GM12878 (cell line): ENCODE results near the gene C4BPB. TPM values are rescaled to one million over a fixed set of nuclear protein-coding genes. Genes with fewer than 3 reads are reported as not detected.

ENCODE experiments used
- ATAC-seq: fragments of 200-7000 bp; cut with Tn5 transposase; 3 replicates; pipeline ENCODE4 v1.9.1; 2020; ENCODE audit warnings: mild to moderate bottlenecking, moderate library complexity
- BruUV-seq: library from RNA; stranded (reverse); fragments of 400-500 nt; replicated peaks from 2 replicates; lab custom pipeline; 2021; lab: Mats Ljungman, UMichigan
- CTCF ChIA-PET: fragments of 300-600 bp; sonication (Branson Sonifier 250); formaldehyde crosslinking; extraction: SDS; loops from one replicate; lab custom pipeline; 2021; ENCODE audit warnings: inconsistent platforms; lab: Yijun Ruan, JAX
- POLR2A ChIA-PET: fragments of 350-600 bp; formaldehyde crosslinking; extraction: SDS; loops from one replicate; lab custom pipeline; 2021; ENCODE audit warnings: inconsistent platforms; lab: Charles Lee
- RAD21 ChIA-PET: fragments of 300-600 bp; sonication (Branson Sonifier 250); formaldehyde crosslinking; loops from one replicate; lab custom pipeline; 2023; ENCODE audit warnings: antibody characterized with exemption; ENCODE audit not compliant: unreplicated experiment; lab: Charles Lee
- SMC1A ChIA-PET: fragments of 300-600 bp; sonication (Branson Sonifier 250); formaldehyde crosslinking; loops from one replicate; lab custom pipeline; 2023; ENCODE audit not compliant: unreplicated experiment, uncharacterized antibody; lab: Charles Lee
- DNase-seq: peaks from one replicate; pipeline ENCODE4 v3.0.0-alpha.2; 2011; ENCODE audit warnings: low read depth, low spot score
- FAIRE-seq: peaks from 3 replicates; lab custom pipeline; 2011; peaks lifted over from hg19 to GRCh38; lab: Jason Lieb, UNC
- H2AFZ ChIP-seq: 2 replicates; pipeline ENCODE4 v1.6.0; 2011; ENCODE audit warnings: low read depth, low read length, control low read depth; ENCODE audit not compliant: control insufficient read depth
- H3K27ac ChIP-seq: 2 replicates; pipeline ENCODE4 v1.5.1; 2011; ENCODE audit warnings: control low read depth; ENCODE audit not compliant: control insufficient read depth, insufficient read depth
- H3K27me3 ChIP-seq, 2 experiments: replicated peaks in 1 of 2; 2 replicates each; pipeline versions ENCODE4 v1.6.0 to v1.6.1; 2011; ENCODE audit warnings: low read length in 1 of 2; ENCODE audit not compliant: control insufficient read depth in 2 of 2, insufficient read depth in 2 of 2
- H3K36me3 ChIP-seq, 2 experiments: 2 replicates each; pipeline ENCODE4 v1.5.1; 2011; ENCODE audit warnings: low read length in 1 of 2; ENCODE audit not compliant: control insufficient read depth in 2 of 2, insufficient read depth in 2 of 2
- H3K4me1 ChIP-seq: 2 replicates; pipeline ENCODE4 v1.6.1; 2011; ENCODE audit warnings: mild to moderate bottlenecking, low read length, moderate library complexity, mixed read lengths; ENCODE audit not compliant: control insufficient read depth, insufficient read depth
- H3K4me2 ChIP-seq: 2 replicates; pipeline ENCODE4 v1.6.0; 2011; ENCODE audit warnings: control low read depth; ENCODE audit not compliant: control insufficient read depth, insufficient read depth
- H3K4me3 ChIP-seq: fragments of 200-600 bp; sonication (generic); 2 replicates; pipeline ENCODE4 v1.5.1; 2016
- H3K79me2 ChIP-seq: 2 replicates; pipeline ENCODE4 v1.6.0; 2011; ENCODE audit warnings: low read length; ENCODE audit not compliant: control insufficient read depth, insufficient read depth
- H3K9ac ChIP-seq: 2 replicates; pipeline ENCODE4 v1.8.0; 2011; ENCODE audit warnings: low read length, control low read depth, mixed read lengths; ENCODE audit not compliant: control insufficient read depth, insufficient read depth
- H3K9me3 ChIP-seq: replicated peaks from 3 replicates; pipeline ENCODE4 v1.5.1; 2011; ENCODE audit warnings: mild to moderate bottlenecking, low read length; ENCODE audit not compliant: control insufficient read depth, insufficient read depth
- H4K20me1 ChIP-seq: 2 replicates; pipeline ENCODE4 v1.6.0; 2011; ENCODE audit not compliant: control insufficient read depth, insufficient read depth
- HDGF ChIP-seq: fragments of 450-650 bp; IDR thresholded peaks from 2 replicates; pipeline ENCODE4 v1.6.1; 2016; ENCODE audit warnings: antibody characterized with exemption
- NBN ChIP-seq: fragments of 450-650 bp; IDR thresholded peaks from 2 replicates; pipeline ENCODE4 v1.6.1; 2016
- RB1 ChIP-seq: fragments of 450-650 bp; formaldehyde crosslinking; IDR thresholded peaks from 2 replicates; pipeline ENCODE4 v1.6.1; 2017; ENCODE audit warnings: mild to moderate bottlenecking, borderline replicate concordance
- SKIL ChIP-seq: fragments of 450-650 bp; IDR thresholded peaks from 2 replicates; pipeline ENCODE4 v1.6.1; 2017; ENCODE audit warnings: mild to moderate bottlenecking, low read depth, inconsistent platforms; ENCODE audit not compliant: poor library complexity, severe bottlenecking
- WRNIP1 ChIP-seq: IDR thresholded peaks from 2 replicates; pipeline ENCODE4 v1.6.1; 2011; ENCODE audit warnings: low read depth, low read length, improper control_type of control experiment, borderline replicate concordance
- ZNF217 ChIP-seq: fragments of 450-650 bp; IDR thresholded peaks from 2 replicates; pipeline ENCODE4 v1.6.1; 2017; ENCODE audit warnings: antibody characterized with exemption, mild to moderate bottlenecking
- ZNF24 ChIP-seq: fragments of 450-650 bp; IDR thresholded peaks from 2 replicates; pipeline ENCODE4 v1.6.1; 2017; ENCODE audit warnings: antibody characterized with exemption, mild to moderate bottlenecking
- ZSCAN29 ChIP-seq: fragments of 450-650 bp; IDR thresholded peaks from 2 replicates; pipeline ENCODE4 v1.6.1; 2017; ENCODE audit warnings: mild to moderate bottlenecking, moderate library complexity
- WGBS: methylation state at CpG from one replicate; pipeline ENCODE4 v1.1.6; 2016; ENCODE audit warnings: low lambda C conversion rate; ENCODE audit not compliant: insufficient replicate concordance, insufficient coverage; ENCODE audit errors: missing lambda C conversion rate; 5-methylcytosine and 5-hydroxymethylcytosine counted together
- in situ Hi-C: fragments of 300-500 bp; cut with MboI; formaldehyde crosslinking; loops from 9 replicates; pipeline ENCODE4 v1.14.3; 2018; ENCODE audit warnings: mixed read lengths
- intact Hi-C: fragments of 100-400 bp; cut with micrococcal nuclease; formaldehyde crosslinking; loops from one replicate; pipeline ENCODE4 v1.14.2; 2022; ENCODE audit not compliant: unreplicated experiment
- polyA plus RNA-seq, 11 experiments: library from polyadenylated mRNA; depleted of rRNA in 4 of 11; unstranded in 6 of 11; stranded (reverse) in 5 of 11; fragments of >200 nt; fragmentation: Nextera tagmentation in 4 of 11; fragmentation: Illumina TruSeq in 1 of 11; extraction: Ambion mirVana in 4 of 11; extraction: Trizol in 1 of 11; gene quantifications; 1 replicate in 1 of 11; 2 replicates in 10 of 11; pipeline versions ENCODE4 v1.2.1 to v1.2.3, GENCODE V29; 2011 to 2016; ENCODE audit warnings: inconsistent platforms in 2 of 11, missing spikeins in 2 of 11, low read depth in 1 of 11
- total RNA-seq, 4 experiments: library from RNA; depleted of rRNA in 3 of 4; stranded (reverse); fragments of >200 nt in 3 of 4; fragmentation: Illumina TruSeq in 1 of 4; extraction: Trizol in 1 of 4; gene quantifications; 2 replicates each; pipeline versions ENCODE4 v1.2.1 to v1.2.3, GENCODE V29; 2013 to 2021
- TF ChIP-seq, protein P1 (sequence below): IDR thresholded peaks from 2 replicates; pipeline ENCODE4 v1.6.1; 2011; ENCODE audit warnings: low read depth, mild to moderate bottlenecking, low read length, moderate library complexity, borderline replicate concordance; ENCODE audit errors: extremely low read depth
- TF ChIP-seq, protein P2 (sequence below): IDR thresholded peaks from 2 replicates; pipeline ENCODE4 v1.6.1; 2011; ENCODE audit warnings: low read depth, low read length, improper control_type of control experiment, borderline replicate concordance

Gene C4BPB
- total and polyA plus RNA-seq, 10 of the 15 experiments (the other 5 are each of a cell fraction or from before 2014, with no cell fraction given): 0.31 to 1.2 (median 0.53) TPM; not detected in 1

GRCh38 chr1:207131163-207131562, 42.5 kb downstream of the C4BPB start:
- Histone ChIP-seq H3K4me2 (no peak overlapping the region), H3K36me3 (no peaks in the 10 kb centered on the region), H3K79me2 (no peaks in the 10 kb centered on the region), H3K9me3 (peaks cover 3% of the 10 kb centered on the region), H3K27ac (no peak overlapping the region), H3K27me3 (no peaks in the 10 kb centered on the region), H4K20me1 (no peaks in the 10 kb centered on the region), H2AFZ (no peak overlapping the region), H3K4me1 (no peaks in the 10 kb centered on the region)
- ChIA-PET POLR2A (no interaction called here), CTCF (no interaction called here), SMC1A (no interaction called here)
- 40% methylated on average over 4 of the region's 4 CpGs for WGBS
- intact Hi-C loops (no loop called here), in situ Hi-C loops (no loop called here)
- ATAC-seq (no peak), DNase-seq (no peak), FAIRE-seq (no peak)
- no TSS peak for BruUV-seq
- TF ChIP-seq HDGF (no peak), SKIL (no peak), ZNF24 (no peak), NBN (no peak), WRNIP1 (no peak)
- TF ChIP-seq, all 136 proteins: peak for 0
- RAD21 ChIA-PET: no interaction called here
- Histone ChIP-seq H3K9ac (no peak overlapping the region), H3K4me3 (no peak overlapping the region)

DNA sequence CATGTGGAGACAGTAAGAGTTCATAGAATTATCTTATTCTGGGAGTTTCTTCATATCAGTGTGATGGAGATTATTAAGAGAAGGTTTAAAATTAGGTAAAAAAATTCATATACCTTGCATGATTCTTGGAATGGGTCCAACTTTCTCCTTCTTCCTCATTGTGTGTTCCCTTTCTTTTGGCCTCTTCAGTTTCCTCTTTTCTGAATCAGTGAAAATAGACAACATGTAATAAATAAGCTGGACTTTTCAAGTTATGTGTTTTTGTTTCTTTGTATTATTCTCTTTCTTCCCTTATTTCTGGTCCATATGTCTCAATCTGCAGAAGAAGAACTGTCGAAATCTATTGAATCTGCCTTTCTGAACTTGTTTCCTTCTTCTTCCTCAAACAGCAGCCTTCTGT, 45.9 kb downstream of the C4BPB start:
- RAD21 ChIA-PET: no interaction called here
- H2AFZ ChIP-seq: no peak overlapping the region
- H3K27ac ChIP-seq: no peak overlapping the region
- no peaks in the 10 kb centered on the region for H3K9me3 ChIP-seq
- FAIRE-seq (no peak), DNase-seq (no peak), ATAC-seq (no peak)
- no peaks in the 10 kb centered on the region for H4K20me1 ChIP-seq
- H3K27me3 ChIP-seq: no peaks in the 10 kb centered on the region; a peak in 2 of 4 replicates
- in situ Hi-C loops: no loop called here
- no peak overlapping the region for H3K4me3 ChIP-seq
- no TSS peak for BruUV-seq
- CTCF ChIA-PET: no interaction called here
- TF ChIP-seq, protein P1, sequence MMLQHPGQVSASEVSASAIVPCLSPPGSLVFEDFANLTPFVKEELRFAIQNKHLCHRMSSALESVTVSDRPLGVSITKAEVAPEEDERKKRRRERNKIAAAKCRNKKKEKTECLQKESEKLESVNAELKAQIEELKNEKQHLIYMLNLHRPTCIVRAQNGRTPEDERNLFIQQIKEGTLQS: no peak
- TF ChIP-seq, protein P2, sequence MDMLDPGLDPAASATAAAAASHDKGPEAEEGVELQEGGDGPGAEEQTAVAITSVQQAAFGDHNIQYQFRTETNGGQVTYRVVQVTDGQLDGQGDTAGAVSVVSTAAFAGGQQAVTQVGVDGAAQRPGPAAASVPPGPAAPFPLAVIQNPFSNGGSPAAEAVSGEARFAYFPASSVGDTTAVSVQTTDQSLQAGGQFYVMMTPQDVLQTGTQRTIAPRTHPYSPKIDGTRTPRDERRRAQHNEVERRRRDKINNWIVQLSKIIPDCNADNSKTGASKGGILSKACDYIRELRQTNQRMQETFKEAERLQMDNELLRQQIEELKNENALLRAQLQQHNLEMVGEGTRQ: no peak
- no peak for TF ChIP-seq ZSCAN29
- no peak for TF ChIP-seq RB1
- no peak for TF ChIP-seq ZNF217
- no peaks in the 10 kb centered on the region for H3K79me2 ChIP-seq
- H3K4me1 ChIP-seq: no peaks in the 10 kb centered on the region
- POLR2A ChIA-PET: no interaction called here
- intact Hi-C loops: no loop called here
- no peak overlapping the region for H3K4me2 ChIP-seq
- WGBS: 35% methylated on average over 1 of the region's 1 CpG
- no peak overlapping the region for H3K9ac ChIP-seq
- H3K36me3 ChIP-seq: no peaks in the 10 kb centered on the region
- SMC1A ChIA-PET: no interaction called here
